GM11168 (cell line): Measurements from ENCODE around the gene LRRC36.

Experiments used
- in situ Hi-C: fragments of 300-500 bp; cut with MboI; formaldehyde crosslinking; loops from one replicate; pipeline ENCODE4 v1.12.0; 2022; ENCODE audit warnings: low sequenced_read_pairs; ENCODE audit not compliant: unreplicated experiment

The LRRC36 gene

DNA sequence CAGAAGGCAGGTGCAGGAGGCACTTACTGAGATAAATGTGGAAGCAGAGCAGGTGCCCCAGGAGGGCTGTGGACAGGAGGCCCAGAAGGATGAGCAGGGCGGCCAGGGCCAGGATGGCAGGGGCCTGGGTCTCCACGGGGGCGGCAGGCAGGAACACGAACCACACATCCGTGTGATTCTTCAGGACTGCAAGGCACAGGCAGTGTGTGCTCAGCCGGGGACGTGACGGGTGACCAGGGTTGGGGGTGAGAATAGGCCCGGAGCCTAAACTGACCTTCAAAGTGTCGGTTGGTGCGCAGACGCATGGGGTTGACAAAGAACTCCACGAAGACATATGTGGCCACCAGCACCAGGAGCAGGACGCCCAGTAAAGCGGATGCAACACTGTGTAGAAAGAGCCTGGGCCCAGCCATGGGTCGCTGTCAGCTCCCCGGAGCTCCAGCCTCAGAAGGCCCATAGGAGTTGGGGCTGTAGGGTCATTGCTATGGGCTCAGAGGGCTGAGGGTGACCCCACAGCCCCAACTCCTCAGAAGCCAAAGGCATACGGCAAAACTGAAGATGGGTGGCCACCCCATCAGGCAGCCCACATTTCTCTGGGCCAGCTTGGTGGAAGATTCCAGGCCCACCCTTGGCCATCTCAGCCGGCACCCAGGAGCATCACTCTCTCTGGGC lies 72.1 kb downstream of the LRRC36 start:
- in situ Hi-C loops: no loop called here

DNA sequence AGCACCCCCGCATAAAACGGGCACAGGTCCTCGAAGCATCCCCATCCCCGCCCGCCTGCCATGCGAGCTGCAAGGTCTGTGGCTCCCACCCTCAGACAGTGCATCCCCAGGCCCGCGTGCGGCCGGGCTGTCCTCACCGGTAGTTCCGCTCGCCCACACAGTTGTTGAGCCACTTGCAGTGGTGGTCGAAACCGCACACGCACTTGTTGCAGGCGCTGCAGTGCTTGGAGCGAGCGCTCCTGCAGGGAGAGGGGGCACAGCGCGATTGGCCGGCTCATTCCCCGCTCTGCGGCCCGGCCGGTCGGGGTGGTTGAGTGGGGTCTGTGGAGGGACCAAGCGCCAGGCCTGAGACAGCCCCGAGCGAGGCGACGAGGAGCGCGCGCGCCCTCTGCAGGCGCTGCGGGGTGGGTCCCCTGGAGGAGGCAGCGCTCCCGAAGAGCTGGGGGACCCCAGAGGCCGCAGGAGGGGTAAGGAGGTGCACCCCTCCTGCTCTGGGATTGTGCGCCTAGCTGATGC lies 72.7 kb downstream of the LRRC36 start:
- in situ Hi-C loops: no loop called here

DNA sequence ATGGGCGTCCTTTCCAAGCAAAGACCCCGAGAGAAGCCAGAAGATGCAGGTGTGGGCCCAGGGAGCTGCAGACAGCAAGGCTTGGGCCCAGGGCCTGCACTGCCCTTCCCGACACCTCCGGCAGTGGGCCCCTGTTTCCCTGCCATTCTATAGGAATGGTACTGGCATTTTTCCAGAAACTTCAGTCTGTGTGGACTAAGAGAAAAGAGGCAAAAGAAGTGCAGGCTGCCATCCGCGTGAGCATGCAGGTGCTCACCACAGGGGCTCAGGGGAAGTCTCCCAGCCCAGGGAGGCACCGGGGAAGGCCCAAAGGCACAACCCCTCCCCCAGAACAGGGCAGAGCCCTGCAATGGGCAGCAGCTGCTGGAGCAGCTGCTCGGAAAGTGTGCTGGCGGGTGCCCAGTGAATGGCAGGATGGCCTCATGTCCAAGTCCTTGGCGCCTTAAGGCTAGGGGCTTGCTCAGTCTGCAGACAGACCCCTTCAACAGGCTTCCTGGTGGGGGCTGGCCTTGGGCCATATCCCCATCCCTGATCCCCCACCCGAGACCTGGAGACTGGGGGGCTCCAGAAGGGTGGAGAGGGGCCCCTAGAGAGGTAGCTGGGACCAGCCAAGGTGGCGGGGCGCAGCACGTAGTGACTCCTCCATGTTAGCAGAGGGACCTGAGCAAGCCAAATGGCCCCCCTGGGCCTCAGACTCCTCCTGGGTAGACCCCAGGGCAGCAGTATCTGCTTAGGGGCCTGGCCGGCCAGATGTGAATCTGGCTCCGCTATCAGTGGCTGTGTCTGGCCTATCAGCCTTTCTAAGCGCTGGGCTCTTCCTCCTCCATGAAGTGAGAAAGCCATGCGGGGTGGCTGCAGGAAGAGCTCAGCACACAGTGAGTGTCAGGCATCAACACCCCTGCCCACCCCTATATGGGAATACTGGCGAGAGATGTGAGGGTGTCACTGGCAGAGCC lies 73.4 kb downstream of the LRRC36 start:
- in situ Hi-C loops: loop anchor here (10.0 to 25.0 kb wide), 2 partner anchors 145 to 438 kb away; partner anchors contain the start of gene CES3

GRCh38 chr16:67400901-67401300 lies 74.3 kb downstream of the LRRC36 start:
- in situ Hi-C loops: loop anchor here (10.0 to 25.0 kb wide), 2 partner anchors 146 to 439 kb away; partner anchors contain the start of gene CES3

- in situ Hi-C loops: loop anchor here (10.0 to 25.0 kb wide), 2 partner anchors 149 to 442 kb away; partner anchors contain the start of gene CES3
These were observed 77.5 kb downstream of the LRRC36 start for GRCh38 chr16:67403976-67404555.

GRCh38 chr16:67404740-67405226 lies 78.2 kb downstream of the LRRC36 start:
- in situ Hi-C loops: loop anchor here (10.0 to 25.0 kb wide), 2 partner anchors 150 to 442 kb away; partner anchors contain the start of gene CES3

GRCh38 chr16:67405336-67405735 lies 78.7 kb downstream of the LRRC36 start:
- in situ Hi-C loops: loop anchor here (10.0 to 25.0 kb wide), 2 partner anchors 151 to 443 kb away; partner anchors contain the start of gene CES3

- in situ Hi-C loops: loop anchor here (10.0 to 25.0 kb wide), 2 partner anchors 152 to 444 kb away; partner anchors contain the start of gene CES3
These were observed 79.7 kb downstream of the LRRC36 start for GRCh38 chr16:67406111-67406971.

DNA sequence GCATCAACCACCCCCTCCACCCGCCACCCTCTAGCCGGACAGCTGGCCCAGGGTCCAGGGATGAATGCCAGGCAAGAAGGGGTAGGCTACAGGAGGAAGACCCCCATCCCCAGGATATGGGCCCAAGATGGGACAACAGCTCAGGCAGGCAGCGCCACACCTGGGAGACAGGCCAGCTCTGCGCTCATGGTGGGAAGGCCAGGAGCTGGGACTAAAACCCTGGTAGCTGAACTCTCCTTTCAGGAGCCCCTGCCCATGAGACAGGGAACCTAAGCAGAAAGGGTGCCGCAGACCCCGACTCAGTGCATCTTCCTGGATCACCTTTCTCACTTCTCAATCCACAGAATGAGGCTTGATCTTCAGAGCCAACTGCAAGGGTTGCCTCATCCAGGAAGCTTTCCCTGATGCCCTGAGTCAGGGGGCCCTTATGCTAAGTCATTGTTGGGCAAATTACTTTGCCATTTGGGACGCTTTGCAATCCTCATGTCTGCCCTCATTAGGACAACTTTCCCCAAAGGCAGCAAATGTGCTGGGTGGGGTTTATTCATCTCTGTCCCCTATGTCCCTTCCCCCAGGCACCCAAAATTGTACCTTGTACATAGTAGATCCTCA lies 80.7 kb downstream of the LRRC36 start:
- in situ Hi-C loops: loop anchor here (10.0 to 25.0 kb wide), 2 partner anchors 152 to 445 kb away; partner anchors contain the start of gene CES3

DNA sequence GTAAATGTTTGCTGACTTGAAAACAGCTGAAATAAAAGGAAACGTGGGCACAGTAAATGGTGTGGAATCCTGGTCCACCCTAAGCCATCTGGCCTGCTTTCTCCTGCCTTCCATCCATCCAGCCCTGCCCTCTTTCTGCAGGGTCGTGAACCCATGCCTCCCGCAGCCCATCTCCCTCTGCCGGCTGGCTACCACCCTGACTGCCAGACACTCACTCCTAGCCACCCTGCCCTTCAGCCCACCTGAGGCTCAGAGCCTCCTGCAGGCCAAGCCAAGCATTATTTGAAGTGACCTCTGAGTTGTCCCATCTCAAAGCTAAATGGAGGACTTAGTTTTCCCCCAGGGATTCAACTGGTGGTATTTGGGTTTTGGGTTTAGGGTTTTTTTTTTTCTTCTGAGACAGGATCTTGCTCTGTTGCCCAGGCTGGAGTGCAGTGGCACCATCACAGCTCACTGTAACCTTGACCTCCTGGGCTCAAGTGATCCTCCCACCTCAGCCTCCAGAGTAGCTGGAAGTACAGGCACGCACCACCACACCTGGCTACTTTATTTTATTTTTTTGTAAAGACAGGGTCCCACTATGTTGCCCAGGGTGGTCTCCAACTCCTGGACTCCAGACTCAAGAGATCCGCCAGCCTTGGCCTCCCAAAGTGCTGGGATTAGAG lies 81.3 kb downstream of the LRRC36 start:
- in situ Hi-C loops: loop anchor here (10.0 to 25.0 kb wide), 2 partner anchors 153 to 446 kb away; partner anchors contain the start of gene CES3

- in situ Hi-C loops: loop anchor here (10.0 to 25.0 kb wide), 2 partner anchors 155 to 447 kb away; partner anchors contain the start of gene CES3
These were observed 83.0 kb downstream of the LRRC36 start for GRCh38 chr16:67409631-67410030.

DNA sequence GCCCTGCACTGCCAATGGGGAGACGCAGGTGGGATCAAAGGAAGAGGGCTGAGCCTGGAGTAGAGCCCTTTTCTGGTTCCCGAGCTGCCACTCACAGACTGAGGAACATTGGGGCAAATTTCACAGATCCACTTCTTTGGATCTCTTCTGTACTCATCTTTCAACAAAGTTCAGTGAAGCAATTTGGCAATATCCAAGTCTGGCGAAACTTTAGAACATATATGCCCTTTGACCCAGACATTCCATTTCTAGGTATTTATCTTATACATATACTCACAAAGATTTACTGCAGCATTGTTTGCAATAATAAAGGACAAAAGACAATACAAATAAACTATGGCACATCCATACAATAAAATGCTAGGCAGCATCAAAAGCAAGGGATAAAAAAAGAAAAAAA lies 84.7 kb downstream of the LRRC36 start:
- in situ Hi-C loops: loop anchor here (25.0 kb wide), 1 partner anchor 449 kb away; the partner anchor contains the start of gene CES3

- in situ Hi-C loops: loop anchor here (25.0 kb wide), 1 partner anchor 450 kb away; the partner anchor contains the start of gene CES3
These were observed 85.7 kb downstream of the LRRC36 start for GRCh38 chr16:67412294-67412693.

GRCh38 chr16:67413978-67414911 lies 87.6 kb downstream of the LRRC36 start:
- in situ Hi-C loops: loop anchor here (25.0 kb wide), 1 partner anchor 452 kb away; the partner anchor contains the start of gene CES3

GRCh38 chr16:67415421-67415820 lies 88.8 kb downstream of the LRRC36 start:
- in situ Hi-C loops: loop anchor here (25.0 kb wide), 1 partner anchor 453 kb away; the partner anchor contains the start of gene CES3
